Measurements from ENCODE around the gene FAM222B.

- TF ChIP-seq, protein P1, sequence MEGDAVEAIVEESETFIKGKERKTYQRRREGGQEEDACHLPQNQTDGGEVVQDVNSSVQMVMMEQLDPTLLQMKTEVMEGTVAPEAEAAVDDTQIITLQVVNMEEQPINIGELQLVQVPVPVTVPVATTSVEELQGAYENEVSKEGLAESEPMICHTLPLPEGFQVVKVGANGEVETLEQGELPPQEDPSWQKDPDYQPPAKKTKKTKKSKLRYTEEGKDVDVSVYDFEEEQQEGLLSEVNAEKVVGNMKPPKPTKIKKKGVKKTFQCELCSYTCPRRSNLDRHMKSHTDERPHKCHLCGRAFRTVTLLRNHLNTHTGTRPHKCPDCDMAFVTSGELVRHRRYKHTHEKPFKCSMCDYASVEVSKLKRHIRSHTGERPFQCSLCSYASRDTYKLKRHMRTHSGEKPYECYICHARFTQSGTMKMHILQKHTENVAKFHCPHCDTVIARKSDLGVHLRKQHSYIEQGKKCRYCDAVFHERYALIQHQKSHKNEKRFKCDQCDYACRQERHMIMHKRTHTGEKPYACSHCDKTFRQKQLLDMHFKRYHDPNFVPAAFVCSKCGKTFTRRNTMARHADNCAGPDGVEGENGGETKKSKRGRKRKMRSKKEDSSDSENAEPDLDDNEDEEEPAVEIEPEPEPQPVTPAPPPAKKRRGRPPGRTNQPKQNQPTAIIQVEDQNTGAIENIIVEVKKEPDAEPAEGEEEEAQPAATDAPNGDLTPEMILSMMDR (optimal IDR thresholded peaks at IDR 0.05 in 1 of 3, IDR thresholded peaks at IDR 0.05 in 1 of 3, conservative IDR thresholded peaks at IDR 0.05 in 1 of 3; ENCODE audit: extremely low read depth in 1 of 3, insufficient read depth in 2 of 3, low read length in 3 of 3) = no peak
- TF ChIP-seq EZH2 (IDR thresholded peaks at IDR 0.05; ENCODE audit: low read length) = no peak
Measured at GRCh38 chr17:28758411-28759121, 84.0 kb downstream of the FAM222B start.
